Keratinocyte (primary cell): ENCODE measurements around the gene SLC25A13.

Experiments used
- CTCF ChIP-seq, 3 experiments: IDR thresholded peaks in 1 of 3; conservative IDR thresholded peaks in 1 of 3; optimal IDR thresholded peaks in 1 of 3; 2 replicates in 2 of 3; 3 replicates in 1 of 3; pipeline versions ENCODE3 to v1.5.1; 2011; ENCODE audit warnings: low read length in 3 of 3, mild to moderate bottlenecking in 3 of 3, moderate library complexity in 2 of 3, control low read depth in 1 of 3, inconsistent platforms in 1 of 3; ENCODE audit not compliant: insufficient read depth in 2 of 3; ENCODE audit errors: extremely low read depth in 1 of 3
- EZH2 ChIP-seq: IDR thresholded peaks from one replicate; pipeline ENCODE4 v1.6.1; 2012; ENCODE audit warnings: inconsistent platforms, mild to moderate bottlenecking, low read length, moderate library complexity

DNA sequence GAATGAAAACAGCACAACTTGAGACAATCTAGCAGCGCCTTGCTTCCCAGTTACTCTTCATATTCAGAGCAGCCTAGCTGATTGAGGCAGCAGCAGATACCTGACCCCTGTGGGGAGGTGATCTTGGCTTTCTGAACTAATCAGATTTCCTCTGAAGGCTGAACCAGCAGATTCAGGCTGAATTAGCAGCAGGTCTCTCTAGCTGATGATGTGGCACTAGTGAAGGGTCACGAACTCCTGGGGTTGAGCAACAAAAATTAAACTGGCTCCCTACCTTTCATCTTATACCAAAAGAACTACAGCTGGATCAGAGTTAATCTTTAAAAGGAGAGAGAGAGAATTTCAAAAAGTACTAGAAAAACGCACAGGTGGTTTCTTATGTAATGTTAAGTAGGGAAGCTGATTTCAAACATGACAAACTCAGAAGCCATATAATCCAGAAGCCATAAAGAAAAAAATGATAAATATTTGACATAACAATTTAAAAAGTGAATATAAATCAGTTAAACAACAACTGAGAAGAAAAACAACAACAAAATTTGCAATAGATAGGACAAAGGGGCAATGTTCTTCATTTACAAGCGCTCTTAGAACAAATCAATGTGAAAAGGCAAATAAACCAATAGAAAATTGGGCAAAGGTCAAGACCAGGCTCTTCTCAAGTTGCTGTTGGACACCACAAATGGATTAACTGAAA is 13.5 kb downstream of the SLC25A13 start:
- TF ChIP-seq CTCF (optimal IDR thresholded peaks at IDR 0.05 in 1 of 3, IDR thresholded peaks at IDR 0.05 in 1 of 3, conservative IDR thresholded peaks at IDR 0.05 in 1 of 3; ENCODE audit: extremely low read depth in 1 of 3, insufficient read depth in 2 of 3, low read length in 3 of 3) (no peak), EZH2 (no peak)
